ENCODE data around the gene SLC25A21. TPM values are rescaled to one million over a fixed set of nuclear protein-coding genes. Genes with fewer than 3 reads are reported as not detected.

SLC25A21 gene
- total RNA-seq, 1 donor from 2014 or later, result 0.81 TPM

- TF ChIP-seq CTCF (conservative IDR thresholded peaks at IDR 0.05; ENCODE audit: low read depth, low read length), result no peak
- DNase-seq (ENCODE audit: low read depth), result no peak
- no peak overlapping the region for H3K4me3 ChIP-seq (ENCODE audit: low read depth, low read length)
Measured at GRCh38 chr14:37046815-37047214, 125.6 kb downstream of the SLC25A21 start.

GRCh38 chr14:37045340-37046061 lies 126.9 kb downstream of the SLC25A21 start:
- peak; percentile 22 for DNase-seq (ENCODE audit: low read depth)
- TF ChIP-seq CTCF (conservative IDR thresholded peaks at IDR 0.05; ENCODE audit: low read depth, low read length), result no peak
- H3K4me3 ChIP-seq (ENCODE audit: low read depth, low read length), result no peak overlapping the region

GRCh38 chr14:37037636-37038387 lies 134.6 kb downstream of the SLC25A21 start:
- no peak for DNase-seq (ENCODE audit: low read depth)
- TF ChIP-seq CTCF (conservative IDR thresholded peaks at IDR 0.05; ENCODE audit: low read depth, low read length), result no peak
- no peak overlapping the region for H3K4me3 ChIP-seq (ENCODE audit: low read depth, low read length)

GRCh38 chr14:37036669-37037341 lies 135.6 kb downstream of the SLC25A21 start:
- H3K4me3 ChIP-seq (ENCODE audit: low read depth, low read length), result no peak overlapping the region
- DNase-seq (ENCODE audit: low read depth), result no peak
- no peak for TF ChIP-seq CTCF (conservative IDR thresholded peaks at IDR 0.05; ENCODE audit: low read depth, low read length)

- TF ChIP-seq CTCF (conservative IDR thresholded peaks at IDR 0.05; ENCODE audit: low read depth, low read length), result no peak
- no peak overlapping the region for H3K4me3 ChIP-seq (ENCODE audit: low read depth, low read length)
- no peak for DNase-seq (ENCODE audit: low read depth)
Measured at GRCh38 chr14:37035401-37035800, 137.0 kb downstream of the SLC25A21 start.

- no peak for TF ChIP-seq CTCF (conservative IDR thresholded peaks at IDR 0.05; ENCODE audit: low read depth, low read length)
- no peak for DNase-seq (ENCODE audit: low read depth)
- no peak overlapping the region for H3K4me3 ChIP-seq (ENCODE audit: low read depth, low read length)
Measured at GRCh38 chr14:37034410-37035285, 137.8 kb downstream of the SLC25A21 start.

Data from epithelial cell of proximal tubule (primary cell).